HCT116 (cell line): ENCODE data around the gene MAST4.
"Not testable (repeated sequence)": the region's sequence is repeated elsewhere in the genome, so short reads cannot be mapped to it uniquely, and the experiment has no call there.

ENCODE experiments used
- POLR2A ChIP-seq: IDR thresholded peaks from 2 replicates; pipeline ENCODE4 v1.7.0; 2011; ENCODE audit warnings: borderline replicate concordance; ENCODE audit not compliant: insufficient read depth, insufficient read length; ENCODE audit errors: extremely low read depth
- POLR2AphosphoS5 ChIP-seq: IDR thresholded peaks from 2 replicates; pipeline ENCODE4 v1.6.1; 2011; ENCODE audit warnings: mild to moderate bottlenecking, low read depth, low read length, moderate library complexity
- YY1 ChIP-seq: IDR thresholded peaks from 2 replicates; pipeline ENCODE4 v1.6.1; 2011; ENCODE audit warnings: low read length, low read depth, moderate library complexity, mild to moderate bottlenecking; ENCODE audit not compliant: insufficient replicate concordance; ENCODE audit errors: extremely low read depth
- TF ChIP-seq, protein P1 (sequence below): IDR thresholded peaks from 2 replicates; pipeline ENCODE4 v1.6.1; 2012; ENCODE audit warnings: low read depth

DNA sequence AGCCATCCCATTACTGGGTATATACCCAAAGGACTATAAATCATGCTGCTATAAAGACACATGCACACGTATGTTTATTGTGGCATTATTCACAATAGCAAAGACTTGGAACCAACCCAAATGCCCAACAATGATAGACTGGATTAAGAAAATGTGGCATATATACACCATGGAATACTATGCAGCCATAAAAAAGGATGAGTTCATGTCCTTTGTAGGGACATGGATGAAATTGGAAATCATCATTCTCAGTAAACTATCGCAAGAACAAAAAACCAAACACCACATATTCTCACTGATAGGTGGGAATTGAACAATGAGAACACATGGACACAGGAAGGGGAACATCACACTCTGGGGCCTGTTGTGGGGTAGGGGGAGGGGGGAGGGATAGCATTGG is 577.2 kb downstream of the MAST4 start:
- TF ChIP-seq, protein P1, sequence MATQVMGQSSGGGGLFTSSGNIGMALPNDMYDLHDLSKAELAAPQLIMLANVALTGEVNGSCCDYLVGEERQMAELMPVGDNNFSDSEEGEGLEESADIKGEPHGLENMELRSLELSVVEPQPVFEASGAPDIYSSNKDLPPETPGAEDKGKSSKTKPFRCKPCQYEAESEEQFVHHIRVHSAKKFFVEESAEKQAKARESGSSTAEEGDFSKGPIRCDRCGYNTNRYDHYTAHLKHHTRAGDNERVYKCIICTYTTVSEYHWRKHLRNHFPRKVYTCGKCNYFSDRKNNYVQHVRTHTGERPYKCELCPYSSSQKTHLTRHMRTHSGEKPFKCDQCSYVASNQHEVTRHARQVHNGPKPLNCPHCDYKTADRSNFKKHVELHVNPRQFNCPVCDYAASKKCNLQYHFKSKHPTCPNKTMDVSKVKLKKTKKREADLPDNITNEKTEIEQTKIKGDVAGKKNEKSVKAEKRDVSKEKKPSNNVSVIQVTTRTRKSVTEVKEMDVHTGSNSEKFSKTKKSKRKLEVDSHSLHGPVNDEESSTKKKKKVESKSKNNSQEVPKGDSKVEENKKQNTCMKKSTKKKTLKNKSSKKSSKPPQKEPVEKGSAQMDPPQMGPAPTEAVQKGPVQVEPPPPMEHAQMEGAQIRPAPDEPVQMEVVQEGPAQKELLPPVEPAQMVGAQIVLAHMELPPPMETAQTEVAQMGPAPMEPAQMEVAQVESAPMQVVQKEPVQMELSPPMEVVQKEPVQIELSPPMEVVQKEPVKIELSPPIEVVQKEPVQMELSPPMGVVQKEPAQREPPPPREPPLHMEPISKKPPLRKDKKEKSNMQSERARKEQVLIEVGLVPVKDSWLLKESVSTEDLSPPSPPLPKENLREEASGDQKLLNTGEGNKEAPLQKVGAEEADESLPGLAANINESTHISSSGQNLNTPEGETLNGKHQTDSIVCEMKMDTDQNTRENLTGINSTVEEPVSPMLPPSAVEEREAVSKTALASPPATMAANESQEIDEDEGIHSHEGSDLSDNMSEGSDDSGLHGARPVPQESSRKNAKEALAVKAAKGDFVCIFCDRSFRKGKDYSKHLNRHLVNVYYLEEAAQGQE: not testable (repeated sequence)
- TF ChIP-seq YY1, POLR2AphosphoS5, POLR2A: not testable (repeated sequence)
